Measurements from ENCODE around the gene ARHGAP10.

DNA sequence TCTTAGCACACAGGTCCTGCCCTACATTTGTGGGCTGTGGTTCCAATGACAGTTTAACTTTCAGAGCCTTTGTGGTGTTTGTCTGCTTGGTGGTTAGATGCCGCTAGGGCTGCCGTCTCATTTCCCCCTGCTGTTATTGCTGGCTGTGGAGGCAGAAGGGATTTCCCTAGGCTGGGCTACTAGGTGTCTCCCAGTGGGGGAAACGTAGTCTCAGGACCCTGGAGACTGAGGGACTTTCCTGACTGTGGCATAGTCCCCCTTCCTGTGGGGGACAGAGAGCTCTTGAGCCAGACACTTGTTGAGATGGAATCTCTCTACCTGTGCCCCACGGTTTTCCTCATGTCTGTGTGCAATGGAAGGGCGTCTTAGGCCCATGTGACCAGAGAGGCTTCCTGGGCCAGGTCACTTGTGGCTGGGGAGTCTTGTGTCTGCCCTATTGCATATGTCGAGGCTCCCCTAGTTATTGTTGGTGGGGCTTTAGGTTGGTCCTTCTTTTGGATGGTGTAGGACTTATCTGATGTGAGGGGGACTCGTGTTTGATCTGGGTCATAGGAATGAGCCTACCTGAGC, 68.2 kb downstream of the ARHGAP10 start:
- TF ChIP-seq POLR2AphosphoS5 (IDR thresholded peaks at IDR 0.05), result no peak
- no peak for TF ChIP-seq CTCF (IDR thresholded peaks at IDR 0.05)
- no peak for TF ChIP-seq EP300 (IDR thresholded peaks at IDR 0.05)
- no peak for TF ChIP-seq POLR2A (IDR thresholded peaks at IDR 0.05; ENCODE audit: low read depth)

Data from esophagus muscularis mucosa (tissue), 4 donors.